A549 (cell line): ENCODE data around the gene INSIG1. TPM values are rescaled to one million over a fixed set of nuclear protein-coding genes. Genes with fewer than 3 reads are reported as not detected.

Source experiments
- ATAC-seq, 2 experiments: fragments of 200-7000 bp in 1 of 2; fragments of >200 bp in 1 of 2; cut with Nextera tagmentation in 1 of 2; cut with Tn5 transposase in 1 of 2; 3 replicates each; pipeline versions ENCODE4 v1.8.0 to v1.9.1; 2018 to 2020; ENCODE audit warnings: mild to moderate bottlenecking in 1 of 2, moderate library complexity in 1 of 2
- CTCF ChIA-PET: fragments of 300-600 bp; sonication (Branson Sonifier 250); formaldehyde crosslinking; extraction: SDS; loops from one replicate; lab custom pipeline; 2021; ENCODE audit warnings: antibody characterized with exemption, inconsistent platforms; lab: Yijun Ruan, JAX
- POLR2A ChIA-PET: fragments of 350-600 bp; formaldehyde crosslinking; extraction: SDS; loops from one replicate; lab custom pipeline; 2021; ENCODE audit warnings: antibody characterized with exemption, inconsistent platforms; lab: Yijun Ruan, JAX
- DNase-seq, 2 experiments: peaks; one replicate each; pipeline versions ENCODE4 v3.0.0 to v3.0.0-alpha.2; 2011 to 2016; ENCODE audit warnings: low read depth in 1 of 2, low spot score in 1 of 2
- FAIRE-seq: peaks from 2 replicates; lab custom pipeline; 2011; peaks lifted over from hg19 to GRCh38; lab: Jason Lieb, UNC
- H3K27ac ChIP-seq, 2 experiments: fragments of >200 bp; sonication (Bioruptor Twin); formaldehyde crosslinking; 3 replicates each; pipeline ENCODE4 v1.5.1; 2016 to 2017
- H3K4me1 ChIP-seq: fragments of >200 bp; sonication (Bioruptor Twin); formaldehyde crosslinking; 3 replicates; pipeline ENCODE4 v1.6.1; 2016
- H3K4me2 ChIP-seq: fragments of >200 bp; sonication (Bioruptor Twin); formaldehyde crosslinking; 3 replicates; pipeline ENCODE4 v1.6.1; 2016
- H3K4me3 ChIP-seq: fragments of >200 bp; sonication (Bioruptor Twin); formaldehyde crosslinking; 3 replicates; pipeline ENCODE4 v1.5.1; 2016
- H3K9me3 ChIP-seq: fragments of >200 bp; sonication (Bioruptor Twin); formaldehyde crosslinking; 3 replicates; pipeline ENCODE4 v1.6.1; 2016
- BCL3 ChIP-seq: fragments of >200 bp; sonication (Bioruptor Twin); formaldehyde crosslinking; IDR thresholded peaks from 3 replicates; pipeline ENCODE4 v1.6.1; 2016
- CHD4 ChIP-seq: fragments of 200-600 bp; sonication (generic); IDR thresholded peaks from 2 replicates; pipeline ENCODE4 v1.6.1; 2016; ENCODE audit warnings: antibody characterized with exemption, mild to moderate bottlenecking, borderline replicate concordance
- CTCF ChIP-seq: fragments of >200 bp; sonication (Bioruptor Twin); formaldehyde crosslinking; IDR thresholded peaks from 3 replicates; pipeline ENCODE4 v1.5.1; 2016
- EHMT2 ChIP-seq: fragments of 200-600 bp; sonication (generic); IDR thresholded peaks from 2 replicates; pipeline ENCODE4 v1.6.1; 2016; ENCODE audit warnings: antibody characterized with exemption, low read depth, mild to moderate bottlenecking, moderate library complexity
- EP300 ChIP-seq, 2 experiments: fragments of >200 bp; sonication (Bioruptor Twin); formaldehyde crosslinking; IDR thresholded peaks; 2 replicates in 1 of 2; 3 replicates in 1 of 2; pipeline ENCODE4 v1.6.1; 2016 to 2017
- KDM1A ChIP-seq: fragments of 200-600 bp; sonication (generic); IDR thresholded peaks from 2 replicates; pipeline ENCODE4 v1.6.1; 2016; ENCODE audit warnings: low read depth, mild to moderate bottlenecking
- MAFK ChIP-seq: fragments of 450-650 bp; IDR thresholded peaks from 2 replicates; pipeline ENCODE4 v1.6.1; 2014; ENCODE audit not compliant: partially characterized antibody
- ZSCAN20 ChIP-seq: fragments of 250-450 bp; sonication (Bioruptor Pico); IDR thresholded peaks from 2 replicates; pipeline ENCODE4 v1.8.0; 2022; ENCODE audit warnings: mild to moderate bottlenecking, moderate library complexity
- WGBS: methylation state at CpG from one replicate; pipeline ENCODE4 v1.1.6; 2017; ENCODE audit errors: missing lambda C conversion rate; 5-methylcytosine and 5-hydroxymethylcytosine counted together
- polyA plus RNA-seq, 4 experiments: library from polyadenylated mRNA; depleted of rRNA in 3 of 4; stranded (reverse); fragments of >200 nt; fragmentation: RNase III in 1 of 4; extraction: RNeasy Plus Mini Kit Qiagen cat#74134 plus additional on column Dnase treatment in 1 of 4; gene quantifications; 2 replicates in 3 of 4; 3 replicates in 1 of 4; pipeline ENCODE4 v1.2.3, GENCODE V29; 2011 to 2017

The INSIG1 gene
- polyA plus RNA-seq, 2 of the 4 experiments (the other 2 are of a cell fraction), result 19.7 to 33.4 TPM

- ChIA-PET POLR2A (no interaction called here), CTCF (interaction anchor here (0.6 to 4.8 kb wide), 7 partner anchors 13 to 446 kb away, joined by 3 to 37 read pairs (median 11); no protein-coding TSS in a partner anchor)
- TF ChIP-seq ZSCAN20 (CRISPR knock-in tag), result no peak
- TF ChIP-seq BCL3, result no peak
- TF ChIP-seq KDM1A, result no peak
- no peak for TF ChIP-seq EP300 (IDR thresholded peaks at IDR 0.05)
- TF ChIP-seq MAFK, result no peak
- no peak for TF ChIP-seq EHMT2
- TF ChIP-seq CHD4, result no peak
- TF ChIP-seq CTCF, result no peak
- ATAC-seq, result no peak
- H3K4me2 ChIP-seq, result no peak overlapping the region
- no peak for FAIRE-seq
- no peak overlapping the region for H3K4me3 ChIP-seq
- DNase-seq, result no peak
- H3K9me3 ChIP-seq, result no peaks in the 10 kb centered on the region
- no peak overlapping the region for H3K27ac ChIP-seq
- 30% methylated on average over 13 of the region's 16 CpGs for WGBS
- H3K4me1 ChIP-seq, result no peaks in the 10 kb centered on the region
Observed at GRCh38 chr7:155358948-155359712, 61.5 kb downstream of the INSIG1 start.

Other genes starting within 250 kb of the INSIG1 start
- gene HTR5A, start 227.6 kb upstream of the INSIG1 start, polyA plus RNA-seq (2011; rRNA removed), result not detected in 2 replicates
- gene HTR5A, start 227.6 kb upstream of the INSIG1 start, polyA plus RNA-seq (2017; fragmentation: RNase III; extraction: RNeasy Plus Mini Kit Qiagen cat#74134 plus additional on column Dnase treatment), result not detected in 3 replicates
- gene EN2, start 160.3 kb downstream of the INSIG1 start, polyA plus RNA-seq (2011; rRNA removed), result 0.33 and 0.53 TPM in 2 replicates
- 0.51 to 0.62 TPM (median 0.54 TPM) in 3 replicates for gene EN2, start 160.3 kb downstream of the INSIG1 start, polyA plus RNA-seq (2017; fragmentation: RNase III; extraction: RNeasy Plus Mini Kit Qiagen cat#74134 plus additional on column Dnase treatment)
- not detected in 2 replicates for gene CNPY1, start 248.7 kb downstream of the INSIG1 start, polyA plus RNA-seq (2011; rRNA removed)
- gene CNPY1, start 248.7 kb downstream of the INSIG1 start, polyA plus RNA-seq (2017; fragmentation: RNase III; extraction: RNeasy Plus Mini Kit Qiagen cat#74134 plus additional on column Dnase treatment), result not detected in 3 replicates